Activated CD4-positive, alpha-beta T cell treated with anti-CD3 and anti-CD28 coated beads for 48 hours (primary cell): ENCODE data around the gene RAP1GAP2.
A peak's percentile ranks its signal among the peaks of the same experiment; 100 is the strongest.

Source experiments
- DNase-seq: peaks from one replicate; pipeline ENCODE4 v3.0.0-alpha.2; 2020

The RAP1GAP2 gene

GRCh38 chr17:2924211-2924610, 128.0 kb downstream of the RAP1GAP2 start:
- DNase-seq = no peak

- no peak for DNase-seq
Observed at GRCh38 chr17:2925011-2925410, 128.8 kb downstream of the RAP1GAP2 start.

GRCh38 chr17:2926019-2926650, 129.9 kb downstream of the RAP1GAP2 start:
- DNase-seq = no peak

GRCh38 chr17:2928294-2928890, 132.2 kb downstream of the RAP1GAP2 start:
- DNase-seq = no peak

- DNase-seq = peak; percentile 41
Observed at GRCh38 chr17:2929881-2930533, 133.8 kb downstream of the RAP1GAP2 start.

- DNase-seq = no peak
Observed at GRCh38 chr17:2931876-2932275, 135.6 kb downstream of the RAP1GAP2 start.

GRCh38 chr17:2932946-2933345, 136.7 kb downstream of the RAP1GAP2 start:
- no peak for DNase-seq

- DNase-seq = no peak
Observed at GRCh38 chr17:2933606-2934005, 137.4 kb downstream of the RAP1GAP2 start.

GRCh38 chr17:2935632-2936031, 139.4 kb downstream of the RAP1GAP2 start:
- no peak for DNase-seq

GRCh38 chr17:2936351-2936750, 140.1 kb downstream of the RAP1GAP2 start:
- no peak for DNase-seq

GRCh38 chr17:2936771-2937321, 140.6 kb downstream of the RAP1GAP2 start:
- no peak for DNase-seq

- DNase-seq = no peak
Observed at GRCh38 chr17:2937331-2938003, 141.2 kb downstream of the RAP1GAP2 start.

- DNase-seq = no peak
Observed at GRCh38 chr17:2939714-2940351, 143.6 kb downstream of the RAP1GAP2 start.

GRCh38 chr17:2940352-2940751, 144.1 kb downstream of the RAP1GAP2 start:
- no peak for DNase-seq

GRCh38 chr17:2943981-2944380, 147.7 kb downstream of the RAP1GAP2 start:
- no peak for DNase-seq

- no peak for DNase-seq
Observed at GRCh38 chr17:2945299-2945698, 149.1 kb downstream of the RAP1GAP2 start.

GRCh38 chr17:2946144-2946543, 149.9 kb downstream of the RAP1GAP2 start:
- DNase-seq = no peak

- no peak for DNase-seq
Observed at GRCh38 chr17:2947588-2947950, 151.3 kb downstream of the RAP1GAP2 start.

GRCh38 chr17:2947996-2948550, 151.8 kb downstream of the RAP1GAP2 start:
- DNase-seq = no peak

- DNase-seq = no peak
Observed at GRCh38 chr17:2948721-2949468, 152.7 kb downstream of the RAP1GAP2 start.

GRCh38 chr17:2949469-2950044, 153.3 kb downstream of the RAP1GAP2 start:
- no peak for DNase-seq

GRCh38 chr17:2950846-2951245, 154.6 kb downstream of the RAP1GAP2 start:
- DNase-seq = no peak
